Activated T-cell treated with anti-CD3 and anti-CD28 coated beads, Interleukin-2, amount 50 U/mL, for 48 hours (primary cell): ENCODE results near the gene ADAMTS12.
"Not testable (repeated sequence)": the region's sequence is repeated elsewhere in the genome, so short reads cannot be mapped to it uniquely, and the experiment has no call there.

Experiments used
- DNase-seq, 2 experiments: peaks; one replicate each; pipeline ENCODE4 v3.0.0-alpha.2; 2020

ADAMTS12 gene, protein sequence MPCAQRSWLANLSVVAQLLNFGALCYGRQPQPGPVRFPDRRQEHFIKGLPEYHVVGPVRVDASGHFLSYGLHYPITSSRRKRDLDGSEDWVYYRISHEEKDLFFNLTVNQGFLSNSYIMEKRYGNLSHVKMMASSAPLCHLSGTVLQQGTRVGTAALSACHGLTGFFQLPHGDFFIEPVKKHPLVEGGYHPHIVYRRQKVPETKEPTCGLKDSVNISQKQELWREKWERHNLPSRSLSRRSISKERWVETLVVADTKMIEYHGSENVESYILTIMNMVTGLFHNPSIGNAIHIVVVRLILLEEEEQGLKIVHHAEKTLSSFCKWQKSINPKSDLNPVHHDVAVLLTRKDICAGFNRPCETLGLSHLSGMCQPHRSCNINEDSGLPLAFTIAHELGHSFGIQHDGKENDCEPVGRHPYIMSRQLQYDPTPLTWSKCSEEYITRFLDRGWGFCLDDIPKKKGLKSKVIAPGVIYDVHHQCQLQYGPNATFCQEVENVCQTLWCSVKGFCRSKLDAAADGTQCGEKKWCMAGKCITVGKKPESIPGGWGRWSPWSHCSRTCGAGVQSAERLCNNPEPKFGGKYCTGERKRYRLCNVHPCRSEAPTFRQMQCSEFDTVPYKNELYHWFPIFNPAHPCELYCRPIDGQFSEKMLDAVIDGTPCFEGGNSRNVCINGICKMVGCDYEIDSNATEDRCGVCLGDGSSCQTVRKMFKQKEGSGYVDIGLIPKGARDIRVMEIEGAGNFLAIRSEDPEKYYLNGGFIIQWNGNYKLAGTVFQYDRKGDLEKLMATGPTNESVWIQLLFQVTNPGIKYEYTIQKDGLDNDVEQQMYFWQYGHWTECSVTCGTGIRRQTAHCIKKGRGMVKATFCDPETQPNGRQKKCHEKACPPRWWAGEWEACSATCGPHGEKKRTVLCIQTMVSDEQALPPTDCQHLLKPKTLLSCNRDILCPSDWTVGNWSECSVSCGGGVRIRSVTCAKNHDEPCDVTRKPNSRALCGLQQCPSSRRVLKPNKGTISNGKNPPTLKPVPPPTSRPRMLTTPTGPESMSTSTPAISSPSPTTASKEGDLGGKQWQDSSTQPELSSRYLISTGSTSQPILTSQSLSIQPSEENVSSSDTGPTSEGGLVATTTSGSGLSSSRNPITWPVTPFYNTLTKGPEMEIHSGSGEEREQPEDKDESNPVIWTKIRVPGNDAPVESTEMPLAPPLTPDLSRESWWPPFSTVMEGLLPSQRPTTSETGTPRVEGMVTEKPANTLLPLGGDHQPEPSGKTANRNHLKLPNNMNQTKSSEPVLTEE (N-terminal part only)

DNA sequence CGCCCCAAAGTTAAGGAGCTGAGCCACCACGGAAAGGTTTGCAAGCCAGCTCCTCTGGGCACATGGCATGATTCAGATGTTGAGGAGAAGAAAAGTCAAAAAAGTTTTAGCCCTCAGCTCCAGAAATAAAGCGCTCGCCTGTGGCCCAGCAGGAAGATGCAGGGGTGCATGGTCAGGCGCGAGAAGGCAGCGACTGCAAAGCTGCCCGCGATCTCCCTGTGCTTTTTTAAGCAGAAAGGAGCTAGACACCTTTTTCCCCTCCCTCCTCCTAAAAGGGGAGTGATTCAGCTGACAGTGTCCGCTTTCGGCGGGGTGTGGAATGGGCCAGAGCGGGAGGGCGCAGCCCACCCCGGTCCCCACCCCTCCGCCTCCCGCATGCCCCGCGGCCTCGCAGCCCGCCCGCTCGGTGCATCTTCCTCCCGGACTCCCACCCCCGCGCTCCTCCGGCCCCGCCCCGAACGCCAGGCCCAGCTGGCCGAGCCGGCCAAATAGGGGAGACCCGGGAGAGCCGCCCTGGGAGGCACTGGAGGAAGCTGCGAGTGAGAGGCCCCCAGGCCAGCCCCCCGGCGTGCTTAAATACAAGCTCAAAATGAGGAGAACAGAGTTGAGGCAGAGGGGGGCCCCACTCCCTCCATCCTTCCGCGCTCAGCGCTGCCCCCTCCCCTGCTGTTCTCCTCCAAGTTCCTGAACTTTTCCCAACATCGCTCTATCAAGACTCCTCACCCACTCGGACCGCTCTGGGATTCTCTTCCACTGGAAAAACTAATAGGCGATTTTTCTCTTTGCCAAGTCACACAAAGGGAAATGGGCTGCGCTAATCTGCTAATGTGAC is at the start of gene ADAMTS12:
Gene ADAMTS12, minus strand, starts transcription at position 203 of the 832 bp plus-strand sequence. Its CDS starts 134 bp downstream, at position 69.
- DNase-seq: no peak

GRCh38 chr5:33941090-33941489 is 49.3 kb upstream of the ADAMTS12 start:
- no peak for DNase-seq

DNA sequence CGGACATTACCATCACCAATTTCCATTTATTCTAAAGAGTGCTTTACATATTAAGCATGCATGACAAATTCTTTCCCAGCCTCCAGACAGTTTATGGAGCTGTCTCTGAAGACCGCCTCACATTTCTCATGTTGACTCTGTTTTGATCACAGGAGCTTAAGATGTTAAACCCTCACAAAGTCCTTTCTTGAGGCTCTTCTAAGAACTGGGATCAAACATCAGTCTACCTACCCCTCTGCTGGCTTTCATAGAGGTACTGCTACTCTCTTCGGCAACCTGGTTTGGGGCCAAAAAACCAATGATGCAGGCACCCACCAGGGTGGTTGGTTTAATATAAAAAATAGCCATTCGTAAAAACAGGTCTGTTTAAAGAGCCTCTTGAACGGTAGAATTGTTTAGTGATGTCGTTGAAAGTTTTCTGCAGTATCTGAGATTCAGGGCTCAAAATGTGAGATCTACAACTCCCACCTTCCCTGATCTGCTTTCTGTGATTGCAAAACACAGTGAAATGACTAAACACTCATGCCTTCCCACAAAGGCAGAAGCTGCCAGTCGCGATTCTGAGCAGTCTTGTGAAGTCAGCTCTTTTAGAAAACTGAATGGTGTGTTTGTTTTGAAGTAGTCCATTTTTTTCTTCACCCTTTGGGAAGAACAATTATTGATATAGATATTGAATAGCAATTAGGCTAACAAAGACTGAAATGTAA is 47.9 kb upstream of the ADAMTS12 start:
- DNase-seq: no peak

- no peak for DNase-seq
Observed at GRCh38 chr5:33938881-33939280, 47.1 kb upstream of the ADAMTS12 start.

GRCh38 chr5:33938507-33938796 is 46.7 kb upstream of the ADAMTS12 start:
- no peak for DNase-seq

DNA sequence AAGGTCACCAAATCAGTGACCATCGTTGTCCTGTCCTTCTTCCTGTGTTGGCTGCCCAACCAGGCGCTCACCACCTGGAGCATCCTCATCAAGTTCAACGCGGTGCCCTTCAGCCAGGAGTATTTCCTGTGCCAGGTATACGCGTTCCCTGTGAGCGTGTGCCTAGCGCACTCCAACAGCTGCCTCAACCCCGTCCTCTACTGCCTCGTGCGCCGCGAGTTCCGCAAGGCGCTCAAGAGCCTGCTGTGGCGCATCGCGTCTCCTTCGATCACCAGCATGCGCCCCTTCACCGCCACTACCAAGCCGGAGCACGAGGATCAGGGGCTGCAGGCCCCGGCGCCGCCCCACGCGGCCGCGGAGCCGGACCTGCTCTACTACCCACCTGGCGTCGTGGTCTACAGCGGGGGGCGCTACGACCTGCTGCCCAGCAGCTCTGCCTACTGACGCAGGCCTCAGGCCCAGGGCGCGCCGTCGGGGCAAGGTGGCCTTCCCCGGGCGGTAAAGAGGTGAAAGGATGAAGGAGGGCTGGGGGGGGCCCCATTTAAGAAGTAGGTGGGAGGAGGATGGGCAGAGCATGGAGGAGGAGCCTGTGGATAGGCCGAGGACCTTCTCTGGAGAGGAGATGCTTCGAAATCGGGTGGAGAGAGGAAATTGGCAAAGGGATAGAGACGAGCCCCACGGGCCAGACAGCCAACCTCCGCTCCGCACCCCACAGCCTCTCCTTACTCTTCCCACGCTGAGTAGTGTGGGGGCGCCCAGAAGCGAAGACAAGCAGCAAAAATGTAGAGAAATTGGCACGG is 46.1 kb upstream of the ADAMTS12 start:
- peak in 1 of 2 experiments; percentile 17 for DNase-seq

DNA sequence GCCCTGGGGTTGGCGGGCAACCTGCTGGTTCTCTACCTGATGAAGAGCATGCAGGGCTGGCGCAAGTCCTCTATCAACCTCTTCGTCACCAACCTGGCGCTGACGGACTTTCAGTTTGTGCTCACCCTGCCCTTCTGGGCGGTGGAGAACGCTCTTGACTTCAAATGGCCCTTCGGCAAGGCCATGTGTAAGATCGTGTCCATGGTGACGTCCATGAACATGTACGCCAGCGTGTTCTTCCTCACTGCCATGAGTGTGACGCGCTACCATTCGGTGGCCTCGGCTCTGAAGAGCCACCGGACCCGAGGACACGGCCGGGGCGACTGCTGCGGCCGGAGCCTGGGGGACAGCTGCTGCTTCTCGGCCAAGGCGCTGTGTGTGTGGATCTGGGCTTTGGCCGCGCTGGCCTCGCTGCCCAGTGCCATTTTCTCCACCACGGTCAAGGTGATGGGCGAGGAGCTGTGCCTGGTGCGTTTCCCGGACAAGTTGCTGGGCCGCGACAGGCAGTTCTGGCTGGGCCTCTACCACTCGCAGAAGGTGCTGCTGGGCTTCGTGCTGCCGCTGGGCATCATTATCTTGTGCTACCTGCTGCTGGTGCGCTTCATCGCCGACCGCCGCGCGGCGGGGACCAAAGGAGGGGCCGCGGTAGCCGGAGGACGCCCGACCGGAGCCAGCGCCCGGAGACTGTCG is 45.4 kb upstream of the ADAMTS12 start:
- peak in 1 of 2 experiments; percentile 17 for DNase-seq

DNA sequence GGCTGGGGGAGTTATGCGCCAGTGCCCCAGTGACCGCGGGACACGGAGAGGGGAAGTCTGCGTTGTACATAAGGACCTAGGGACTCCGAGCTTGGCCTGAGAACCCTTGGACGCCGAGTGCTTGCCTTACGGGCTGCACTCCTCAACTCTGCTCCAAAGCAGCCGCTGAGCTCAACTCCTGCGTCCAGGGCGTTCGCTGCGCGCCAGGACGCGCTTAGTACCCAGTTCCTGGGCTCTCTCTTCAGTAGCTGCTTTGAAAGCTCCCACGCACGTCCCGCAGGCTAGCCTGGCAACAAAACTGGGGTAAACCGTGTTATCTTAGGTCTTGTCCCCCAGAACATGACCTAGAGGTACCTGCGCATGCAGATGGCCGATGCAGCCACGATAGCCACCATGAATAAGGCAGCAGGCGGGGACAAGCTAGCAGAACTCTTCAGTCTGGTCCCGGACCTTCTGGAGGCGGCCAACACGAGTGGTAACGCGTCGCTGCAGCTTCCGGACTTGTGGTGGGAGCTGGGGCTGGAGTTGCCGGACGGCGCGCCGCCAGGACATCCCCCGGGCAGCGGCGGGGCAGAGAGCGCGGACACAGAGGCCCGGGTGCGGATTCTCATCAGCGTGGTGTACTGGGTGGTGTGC is 44.7 kb upstream of the ADAMTS12 start, which contains the start of gene RXFP3:
Gene RXFP3, plus strand, starts transcription at position 6 of the 636 bp plus-strand sequence. Its CDS starts 355 bp downstream, at position 361.
- peak in 1 of 2 experiments; percentile 23 for DNase-seq

DNA sequence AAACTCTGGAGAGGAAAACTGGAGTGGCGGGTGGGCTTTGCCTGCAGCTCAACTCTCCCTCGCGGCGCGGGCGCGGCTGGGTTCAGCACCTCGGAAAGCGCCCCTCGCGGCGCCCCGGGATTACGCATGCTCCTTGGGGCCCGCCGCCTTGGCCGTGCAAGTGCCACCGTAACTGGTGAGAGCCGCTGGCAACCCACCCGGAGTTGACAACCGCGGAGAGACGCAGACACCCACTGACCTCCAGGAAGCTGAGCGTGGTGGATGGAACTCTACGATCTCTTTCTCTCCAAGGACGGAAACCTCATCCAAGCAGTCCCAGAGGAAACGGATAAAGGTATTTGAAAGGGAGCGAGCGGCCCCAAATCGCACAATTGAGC is 44.2 kb upstream of the ADAMTS12 start:
- peak; percentile 68 to 71 for DNase-seq

DNA sequence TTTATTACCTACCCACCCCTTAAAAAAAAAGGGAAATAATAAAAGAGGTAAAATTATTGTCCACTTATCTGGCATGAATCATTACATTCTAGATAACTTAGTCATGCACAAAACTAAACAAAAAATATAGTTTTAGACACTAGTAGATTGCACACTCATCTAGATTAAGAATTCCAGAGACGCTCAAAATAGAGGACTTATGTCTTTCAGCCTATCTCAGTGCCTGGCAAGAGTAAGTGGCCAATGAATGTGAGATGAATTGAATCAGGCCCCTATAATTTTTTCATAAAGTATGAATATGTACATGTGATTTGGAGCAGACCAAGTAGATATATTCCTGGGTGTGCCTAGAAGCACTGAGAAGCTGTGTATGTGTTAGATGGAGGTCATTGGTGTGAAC is 42.4 kb upstream of the ADAMTS12 start:
- DNase-seq: no peak

DNA sequence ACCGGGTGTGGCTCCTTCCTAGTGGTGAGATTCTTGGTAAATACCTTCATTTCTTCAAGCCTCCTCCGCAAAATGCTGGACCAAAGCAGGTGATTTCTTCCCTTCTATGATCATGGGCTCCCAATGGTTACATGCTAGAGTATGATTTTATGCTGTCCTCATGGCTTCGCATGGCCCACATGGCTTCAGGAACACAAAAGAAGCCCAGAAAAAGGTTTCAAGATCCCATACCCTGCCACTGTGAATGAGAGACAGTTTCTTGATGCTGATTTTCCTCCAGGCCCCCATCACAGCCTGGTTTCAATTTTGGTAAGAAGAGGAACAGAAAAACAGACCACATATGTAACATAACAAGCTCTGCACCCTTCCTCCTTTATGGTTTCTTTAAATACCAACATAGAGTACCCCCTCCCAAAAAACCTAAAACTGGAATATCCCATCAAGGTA is 42.0 kb upstream of the ADAMTS12 start:
- no peak for DNase-seq

DNA sequence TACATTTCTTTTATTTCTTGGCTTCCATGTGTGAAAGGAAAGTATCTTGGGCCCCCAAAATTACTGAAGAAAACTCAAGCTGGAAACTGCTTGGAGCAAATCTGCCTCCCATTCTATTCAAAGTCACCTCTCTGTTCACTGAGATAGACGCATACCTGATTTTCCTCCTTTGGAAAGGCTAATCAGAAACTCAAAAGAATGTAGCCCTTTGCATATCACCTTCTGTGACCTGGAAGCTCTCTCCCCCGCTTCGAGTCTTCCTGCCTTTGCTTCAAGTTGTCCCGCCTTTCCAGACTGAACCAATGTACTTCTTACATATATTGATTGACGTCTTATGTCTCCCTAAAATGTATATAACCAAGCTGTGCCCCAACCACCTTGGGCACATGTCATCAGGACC is 39.3 kb upstream of the ADAMTS12 start:
- no peak for DNase-seq

DNA sequence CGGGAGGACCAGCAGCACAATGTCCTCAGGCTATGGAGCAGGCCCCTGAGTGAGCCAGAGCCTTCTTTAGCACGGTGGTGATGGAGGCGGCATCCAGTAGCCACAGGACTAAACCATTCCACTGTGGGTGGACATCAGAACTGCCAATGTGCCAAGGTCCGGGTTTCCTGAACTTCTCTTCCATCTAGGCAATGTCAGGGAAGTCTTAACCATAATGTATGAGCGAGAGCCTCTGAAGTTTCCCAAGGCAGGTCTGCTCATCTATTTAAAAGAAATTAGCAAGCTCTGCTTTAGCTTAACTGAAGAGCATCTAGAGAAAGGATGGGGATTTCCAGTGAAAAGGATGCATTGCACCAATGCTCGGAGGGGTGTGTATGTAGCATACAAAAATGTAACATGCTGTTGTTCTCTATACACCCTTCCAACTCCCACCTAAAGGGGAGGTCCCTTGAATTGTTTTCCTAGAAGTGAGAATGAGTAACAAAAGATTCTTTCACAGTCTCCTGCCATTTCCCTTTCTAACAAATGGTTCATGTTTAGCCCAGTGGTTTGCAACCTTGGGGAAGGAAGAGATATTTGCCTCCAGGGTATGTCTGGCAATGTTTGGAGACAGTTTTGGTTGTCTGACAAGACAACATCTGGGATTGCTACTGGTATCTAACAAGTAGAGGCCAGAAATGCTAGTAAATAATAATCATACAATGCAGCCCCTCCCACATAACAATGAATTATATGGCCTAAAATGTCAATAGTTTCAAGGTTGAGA is 38.3 kb upstream of the ADAMTS12 start:
- DNase-seq: no peak

DNA sequence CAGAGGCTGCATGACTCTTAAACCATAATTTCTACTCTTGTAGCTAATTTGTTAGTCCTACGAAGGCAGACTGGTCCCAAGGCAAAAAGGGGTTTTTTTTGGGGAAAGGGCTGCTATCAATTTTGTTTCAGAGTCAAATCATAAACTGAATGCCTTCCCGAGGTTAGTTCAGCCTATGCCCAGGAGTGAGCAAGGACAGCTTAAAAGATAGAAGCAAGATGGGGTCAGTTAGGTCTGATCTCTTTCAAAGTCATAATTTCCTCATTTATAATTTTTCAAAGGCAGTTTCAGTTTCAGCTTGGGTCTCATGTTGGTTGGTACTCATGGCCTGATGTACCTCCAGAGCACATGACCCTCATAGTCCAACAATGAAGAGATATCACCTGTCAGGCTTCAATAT is 36.5 kb upstream of the ADAMTS12 start:
- DNase-seq: no peak

- no peak for DNase-seq
Observed at GRCh38 chr5:33927685-33928084, 35.9 kb upstream of the ADAMTS12 start.

GRCh38 chr5:33925278-33925677 is 33.5 kb upstream of the ADAMTS12 start:
- no peak for DNase-seq

DNA sequence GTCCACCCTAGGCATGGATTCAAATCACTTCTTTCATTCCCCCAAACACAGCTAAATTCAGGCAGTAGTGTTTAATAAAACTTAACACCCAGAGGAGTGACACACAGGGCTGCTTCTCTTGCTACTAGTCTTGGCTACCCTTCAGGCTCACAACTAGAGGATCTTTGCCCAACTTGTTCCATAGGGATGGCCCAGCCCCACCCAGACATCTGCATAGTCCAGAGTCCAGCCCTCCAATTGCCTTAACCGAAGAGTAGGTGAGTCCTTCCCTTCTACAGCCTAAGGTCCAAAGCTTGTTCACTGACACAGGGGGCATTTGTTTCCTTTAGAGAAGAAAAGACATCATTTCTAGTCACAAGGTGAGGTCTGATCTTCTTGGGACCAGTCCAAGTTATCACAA is 29.2 kb upstream of the ADAMTS12 start:
- DNase-seq: no peak

GRCh38 chr5:33914844-33915243 is 23.1 kb upstream of the ADAMTS12 start:
- DNase-seq: not testable (repeated sequence)

DNA sequence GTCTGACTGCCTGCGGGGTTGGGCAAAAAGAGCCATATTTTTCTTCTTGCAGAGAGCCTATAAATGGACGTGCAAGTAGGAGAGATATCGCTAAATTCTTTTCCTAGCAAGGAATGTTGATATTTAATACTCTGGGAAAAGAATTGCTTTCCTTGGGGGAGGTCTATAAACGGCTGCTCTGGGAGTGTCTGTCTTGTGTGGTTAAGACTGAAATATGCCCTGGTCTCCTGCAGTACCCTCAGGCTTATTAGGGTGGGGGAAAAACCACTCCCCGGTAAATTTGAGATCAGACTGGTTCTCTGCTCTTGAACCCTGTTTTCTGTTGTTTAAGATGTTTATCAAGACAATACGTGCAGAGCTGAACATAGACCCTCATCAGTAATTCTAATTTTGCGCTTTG is 14.5 kb upstream of the ADAMTS12 start:
- not testable (repeated sequence) for DNase-seq
